Astrocyte (in vitro differentiated cells and primary cell): ENCODE data around the gene FHIT. TPM values are rescaled to one million over a fixed set of nuclear protein-coding genes. Genes with fewer than 3 reads are reported as not detected.

ENCODE experiments used
- DNase-seq: peaks from one replicate; pipeline ENCODE4 v3.0.0-alpha.2; 2010; ENCODE audit warnings: low read depth
- FAIRE-seq: peaks from 2 replicates; lab custom pipeline; 2011; peaks lifted over from hg19 to GRCh38; lab: Jason Lieb, UNC
- H2AFZ ChIP-seq: 2 replicates; pipeline ENCODE4 v1.6.0; 2012; ENCODE audit warnings: low read depth, low read length, inconsistent platforms
- H3K27ac ChIP-seq: 2 replicates; pipeline ENCODE4 v1.5.1; 2011; ENCODE audit warnings: low read depth, low read length, inconsistent platforms
- H3K27me3 ChIP-seq: 2 replicates; pipeline ENCODE4 v1.6.0; 2011; ENCODE audit warnings: low read length, inconsistent platforms; ENCODE audit not compliant: insufficient read depth
- H3K36me3 ChIP-seq: 2 replicates; pipeline ENCODE4 v1.5.1; 2011; ENCODE audit warnings: low read length, inconsistent platforms; ENCODE audit not compliant: insufficient read depth
- H3K4me1 ChIP-seq: 2 replicates; pipeline ENCODE4 v1.5.1; 2011; ENCODE audit warnings: low read length, inconsistent platforms; ENCODE audit not compliant: insufficient read depth
- H3K4me2 ChIP-seq: 2 replicates; pipeline ENCODE4 v1.6.0; 2012; ENCODE audit warnings: low read length, inconsistent platforms
- H3K4me3 ChIP-seq: 2 replicates; pipeline ENCODE4 v1.5.1; 2011; ENCODE audit warnings: low read depth, mild to moderate bottlenecking, low read length, inconsistent platforms; ENCODE audit not compliant: insufficient read depth
- H3K79me2 ChIP-seq: 2 replicates; pipeline ENCODE4 v1.6.0; 2012; ENCODE audit warnings: mild to moderate bottlenecking, low read length, inconsistent platforms; ENCODE audit not compliant: insufficient read depth
- H3K9ac ChIP-seq: 2 replicates; pipeline ENCODE4 v1.6.0; 2012; ENCODE audit warnings: mild to moderate bottlenecking, low read length, inconsistent platforms
- H3K9me3 ChIP-seq: 2 replicates; pipeline ENCODE4 v1.5.1; 2012; ENCODE audit warnings: low read depth, mild to moderate bottlenecking, low read length, inconsistent platforms; ENCODE audit not compliant: insufficient read depth
- H4K20me1 ChIP-seq: 2 replicates; pipeline ENCODE4 v1.6.0; 2012; ENCODE audit warnings: low read length, inconsistent platforms; ENCODE audit not compliant: insufficient read depth
- H3K27ac Mint-ChIP-seq: one replicate; pipeline ENCODE4 v1.8.0; 2021; ENCODE audit warnings: mild to moderate bottlenecking, mixed read lengths; ENCODE audit not compliant: unreplicated experiment
- H3K27me3 Mint-ChIP-seq: one replicate; pipeline ENCODE4 v1.8.0; 2021; ENCODE audit warnings: low read depth, mixed read lengths; ENCODE audit not compliant: unreplicated experiment
- H3K36me3 Mint-ChIP-seq: one replicate; pipeline ENCODE4 v1.8.0; 2021; ENCODE audit warnings: low read depth, mixed read lengths; ENCODE audit not compliant: unreplicated experiment
- H3K4me1 Mint-ChIP-seq: one replicate; pipeline ENCODE4 v1.8.0; 2021; ENCODE audit warnings: low read depth, mixed read lengths; ENCODE audit not compliant: unreplicated experiment
- H3K4me3 Mint-ChIP-seq: one replicate; pipeline ENCODE4 v1.8.0; 2021; ENCODE audit warnings: mild to moderate bottlenecking, moderate library complexity, mixed read lengths; ENCODE audit not compliant: unreplicated experiment
- H3K9me3 Mint-ChIP-seq: one replicate; pipeline ENCODE4 v1.8.0; 2021; ENCODE audit warnings: mild to moderate bottlenecking, mixed read lengths; ENCODE audit not compliant: unreplicated experiment
- EZH2 ChIP-seq: IDR thresholded peaks from 2 replicates; pipeline ENCODE4 v1.6.1; 2012; ENCODE audit warnings: mild to moderate bottlenecking, low read length, inconsistent platforms; ENCODE audit not compliant: insufficient read depth
- total RNA-seq: library from RNA; stranded (reverse); gene quantifications from 2 replicates; pipeline ENCODE4 v1.2.1, GENCODE V29; 2021
- TF ChIP-seq, protein P1 (sequence below): IDR thresholded peaks from 2 replicates; pipeline ENCODE4 v1.5.1; 2011; ENCODE audit warnings: low read depth, mild to moderate bottlenecking, inconsistent platforms, low read length, moderate library complexity; ENCODE audit not compliant: insufficient read depth

The FHIT gene
- total RNA-seq, 1 donor from 2014 or later = 6.7 TPM

DNA sequence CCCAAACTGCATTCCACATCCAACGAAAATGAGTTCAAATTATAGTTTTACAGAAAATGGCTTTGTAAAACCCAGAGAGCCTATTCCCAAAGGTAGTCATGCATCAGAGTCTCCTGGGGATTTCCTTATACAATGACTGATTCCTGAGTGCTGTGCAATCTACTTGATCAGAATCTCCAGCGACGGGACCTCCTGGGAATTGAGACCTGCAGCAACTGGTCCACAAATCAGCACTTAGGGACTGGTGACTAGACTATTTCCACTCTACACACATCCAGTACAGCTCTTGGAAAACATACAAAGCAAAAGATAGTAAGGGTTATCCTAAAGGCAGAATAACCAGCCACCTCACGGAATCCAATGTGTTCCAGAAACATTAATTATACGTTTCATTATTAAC, 1330.4 kb downstream of the FHIT start:
- Histone ChIP-seq H3K27me3 (no peaks in the 10 kb centered on the region), H3K27ac (no peak overlapping the region), H3K79me2 (no peaks in the 10 kb centered on the region), H3K9ac (no peak overlapping the region), H3K4me1 (no peaks in the 10 kb centered on the region), H3K9me3 (no peaks in the 10 kb centered on the region), H2AFZ (no peak overlapping the region), H3K4me2 (no peak overlapping the region), H4K20me1 (no peaks in the 10 kb centered on the region), H3K36me3 (no peaks in the 10 kb centered on the region), H3K4me3 (no peak overlapping the region)
- Mint-ChIP-seq H3K9me3 (no peaks in the 10 kb centered on the region), H3K4me3 (no peak overlapping the region), H3K4me1 (no peaks in the 10 kb centered on the region), H3K27ac (no peak overlapping the region), H3K36me3 (no peaks in the 10 kb centered on the region), H3K27me3 (peaks cover 6% of the 10 kb centered on the region)
- DNase-seq (no peak), FAIRE-seq (no peak)
- TF ChIP-seq, protein P1, sequence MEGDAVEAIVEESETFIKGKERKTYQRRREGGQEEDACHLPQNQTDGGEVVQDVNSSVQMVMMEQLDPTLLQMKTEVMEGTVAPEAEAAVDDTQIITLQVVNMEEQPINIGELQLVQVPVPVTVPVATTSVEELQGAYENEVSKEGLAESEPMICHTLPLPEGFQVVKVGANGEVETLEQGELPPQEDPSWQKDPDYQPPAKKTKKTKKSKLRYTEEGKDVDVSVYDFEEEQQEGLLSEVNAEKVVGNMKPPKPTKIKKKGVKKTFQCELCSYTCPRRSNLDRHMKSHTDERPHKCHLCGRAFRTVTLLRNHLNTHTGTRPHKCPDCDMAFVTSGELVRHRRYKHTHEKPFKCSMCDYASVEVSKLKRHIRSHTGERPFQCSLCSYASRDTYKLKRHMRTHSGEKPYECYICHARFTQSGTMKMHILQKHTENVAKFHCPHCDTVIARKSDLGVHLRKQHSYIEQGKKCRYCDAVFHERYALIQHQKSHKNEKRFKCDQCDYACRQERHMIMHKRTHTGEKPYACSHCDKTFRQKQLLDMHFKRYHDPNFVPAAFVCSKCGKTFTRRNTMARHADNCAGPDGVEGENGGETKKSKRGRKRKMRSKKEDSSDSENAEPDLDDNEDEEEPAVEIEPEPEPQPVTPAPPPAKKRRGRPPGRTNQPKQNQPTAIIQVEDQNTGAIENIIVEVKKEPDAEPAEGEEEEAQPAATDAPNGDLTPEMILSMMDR = no peak
- no peak for TF ChIP-seq EZH2

DNA sequence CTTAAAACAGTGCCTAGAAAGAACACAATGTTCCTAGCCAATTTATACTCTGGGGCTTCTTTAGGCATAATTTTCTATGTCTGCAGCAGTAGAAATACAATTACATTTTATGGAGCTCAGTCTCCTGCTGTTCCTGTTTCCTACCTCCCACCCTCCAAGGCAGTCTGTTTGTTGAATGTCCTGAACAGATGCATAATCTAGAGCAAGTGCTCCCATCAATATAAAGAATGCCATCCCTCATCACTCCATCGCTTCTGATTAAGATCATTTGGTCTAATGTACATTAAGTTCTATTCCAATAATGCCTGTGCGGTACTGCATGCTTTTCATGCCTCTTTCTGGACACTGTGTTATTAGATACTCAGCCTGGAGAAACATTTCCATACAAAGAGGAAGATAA, 1331.7 kb downstream of the FHIT start:
- no peak for TF ChIP-seq EZH2
- TF ChIP-seq, protein P1 = no peak
- FAIRE-seq (no peak), DNase-seq (no peak)
- Mint-ChIP-seq H3K4me1 (no peaks in the 10 kb centered on the region), H3K4me3 (no peak overlapping the region), H3K9me3 (no peaks in the 10 kb centered on the region), H3K27ac (no peak overlapping the region), H3K36me3 (no peaks in the 10 kb centered on the region), H3K27me3 (peaks cover 6% of the 10 kb centered on the region)
- Histone ChIP-seq H3K27ac (no peak overlapping the region), H3K4me1 (no peaks in the 10 kb centered on the region), H3K79me2 (no peaks in the 10 kb centered on the region), H3K27me3 (no peaks in the 10 kb centered on the region), H3K4me2 (no peak overlapping the region), H3K9me3 (no peaks in the 10 kb centered on the region), H4K20me1 (no peaks in the 10 kb centered on the region), H3K9ac (no peak overlapping the region), H3K36me3 (no peaks in the 10 kb centered on the region), H2AFZ (no peak overlapping the region), H3K4me3 (no peak overlapping the region)

DNA sequence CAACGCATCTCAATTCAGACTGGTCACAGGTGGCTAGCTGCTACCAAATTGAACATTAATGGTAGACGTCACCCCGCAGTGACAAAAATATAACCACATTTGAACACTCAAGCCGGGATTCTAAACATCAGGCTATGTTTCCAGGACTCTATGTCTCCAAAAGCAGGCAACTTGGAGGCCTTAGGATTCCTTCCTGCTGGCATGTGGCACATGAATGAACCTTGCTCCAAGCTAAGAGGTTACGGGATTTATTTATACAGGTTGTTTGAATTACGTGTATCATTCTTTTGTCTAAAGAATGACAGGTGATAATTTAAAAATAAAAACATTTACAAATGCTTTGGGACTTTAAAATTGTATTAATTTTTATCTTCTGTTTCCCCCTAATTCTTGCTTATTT, 1337.0 kb downstream of the FHIT start:
- H3K9me3 Mint-ChIP-seq = no peaks in the 10 kb centered on the region
- H3K27ac Mint-ChIP-seq = no peak overlapping the region
- DNase-seq = no peak
- no peaks in the 10 kb centered on the region for H4K20me1 ChIP-seq
- no peak overlapping the region for H3K4me3 Mint-ChIP-seq
- H3K4me1 ChIP-seq = no peaks in the 10 kb centered on the region
- H3K4me1 Mint-ChIP-seq = no peaks in the 10 kb centered on the region
- no peaks in the 10 kb centered on the region for H3K36me3 ChIP-seq
- H3K27me3 Mint-ChIP-seq = peaks cover 2% of the 10 kb centered on the region
- no peak overlapping the region for H3K27ac ChIP-seq
- no peak for TF ChIP-seq EZH2
- TF ChIP-seq, protein P1 = no peak
- H2AFZ ChIP-seq = no peak overlapping the region
- H3K4me3 ChIP-seq = no peak overlapping the region
- H3K36me3 Mint-ChIP-seq = no peaks in the 10 kb centered on the region
- no peak for FAIRE-seq
- no peak overlapping the region for H3K4me2 ChIP-seq
- H3K79me2 ChIP-seq = no peaks in the 10 kb centered on the region
- H3K9ac ChIP-seq = no peak overlapping the region
- no peaks in the 10 kb centered on the region for H3K27me3 ChIP-seq
- no peaks in the 10 kb centered on the region for H3K9me3 ChIP-seq
